ENCODE results near the gene COL3A1.

The COL3A1 gene

DNA sequence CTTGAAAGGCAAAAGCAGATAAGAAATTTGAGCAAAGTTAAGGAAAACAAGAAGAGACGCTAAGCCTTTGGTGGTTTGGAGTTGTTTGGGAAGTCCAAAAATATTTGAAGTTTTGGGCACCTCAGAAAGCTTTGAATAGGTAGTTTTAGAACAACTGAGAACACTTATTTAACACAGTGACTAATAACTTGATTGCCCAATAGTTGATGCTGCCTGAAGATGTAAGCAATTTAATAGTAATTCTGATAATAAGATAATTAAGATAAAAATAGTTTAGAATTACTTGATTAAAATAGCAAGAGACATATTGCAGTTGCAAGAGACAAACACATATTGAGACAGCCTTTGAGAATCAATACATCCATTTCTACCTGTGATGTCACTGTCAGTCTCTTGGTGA, 16.5 kb upstream of the COL3A1 start:
- no peaks in the 10 kb centered on the region for H3K27me3 ChIP-seq (ENCODE audit: insufficient read depth, low read length, poor library complexity, severe bottlenecking)
- H3K9me3 ChIP-seq (ENCODE audit: insufficient read depth, low read depth, low read length) = no peaks in the 10 kb centered on the region
- H4K20me1 ChIP-seq (ENCODE audit: insufficient read depth, low read length, poor library complexity, severe bottlenecking) = no peaks in the 10 kb centered on the region
- no peak overlapping the region for H3K4me2 ChIP-seq (ENCODE audit: low read depth, low read length, poor library complexity, severe bottlenecking)
- H3K4me3 ChIP-seq (ENCODE audit: low read length, poor library complexity, severe bottlenecking) = no peak overlapping the region
- H3F3A ChIP-seq (ENCODE audit: low read depth) = no peaks in the 10 kb centered on the region
- H3K36me3 ChIP-seq (ENCODE audit: insufficient read depth, low read length) = no peaks in the 10 kb centered on the region
- H3K9ac ChIP-seq (ENCODE audit: low read depth, low read length, poor library complexity, severe bottlenecking) = no peak overlapping the region
- no peak overlapping the region for H2AFZ ChIP-seq (ENCODE audit: low read length)
- no peaks in the 10 kb centered on the region for H3K4me1 ChIP-seq (ENCODE audit: insufficient read depth, low read length, poor library complexity, severe bottlenecking)
- no peak for TF ChIP-seq EZH2phosphoT487 (IDR thresholded peaks at IDR 0.05; ENCODE audit: borderline replicate concordance)
- TF ChIP-seq, protein P1, sequence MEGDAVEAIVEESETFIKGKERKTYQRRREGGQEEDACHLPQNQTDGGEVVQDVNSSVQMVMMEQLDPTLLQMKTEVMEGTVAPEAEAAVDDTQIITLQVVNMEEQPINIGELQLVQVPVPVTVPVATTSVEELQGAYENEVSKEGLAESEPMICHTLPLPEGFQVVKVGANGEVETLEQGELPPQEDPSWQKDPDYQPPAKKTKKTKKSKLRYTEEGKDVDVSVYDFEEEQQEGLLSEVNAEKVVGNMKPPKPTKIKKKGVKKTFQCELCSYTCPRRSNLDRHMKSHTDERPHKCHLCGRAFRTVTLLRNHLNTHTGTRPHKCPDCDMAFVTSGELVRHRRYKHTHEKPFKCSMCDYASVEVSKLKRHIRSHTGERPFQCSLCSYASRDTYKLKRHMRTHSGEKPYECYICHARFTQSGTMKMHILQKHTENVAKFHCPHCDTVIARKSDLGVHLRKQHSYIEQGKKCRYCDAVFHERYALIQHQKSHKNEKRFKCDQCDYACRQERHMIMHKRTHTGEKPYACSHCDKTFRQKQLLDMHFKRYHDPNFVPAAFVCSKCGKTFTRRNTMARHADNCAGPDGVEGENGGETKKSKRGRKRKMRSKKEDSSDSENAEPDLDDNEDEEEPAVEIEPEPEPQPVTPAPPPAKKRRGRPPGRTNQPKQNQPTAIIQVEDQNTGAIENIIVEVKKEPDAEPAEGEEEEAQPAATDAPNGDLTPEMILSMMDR (conservative IDR thresholded peaks at IDR 0.05; ENCODE audit: low read length) = no peak
- H3K79me2 ChIP-seq (ENCODE audit: insufficient read depth, low read length) = no peaks in the 10 kb centered on the region
- H3K9me2 ChIP-seq (replicated peaks; ENCODE audit: low read depth, low read length) = no peaks in the 10 kb centered on the region

DNA sequence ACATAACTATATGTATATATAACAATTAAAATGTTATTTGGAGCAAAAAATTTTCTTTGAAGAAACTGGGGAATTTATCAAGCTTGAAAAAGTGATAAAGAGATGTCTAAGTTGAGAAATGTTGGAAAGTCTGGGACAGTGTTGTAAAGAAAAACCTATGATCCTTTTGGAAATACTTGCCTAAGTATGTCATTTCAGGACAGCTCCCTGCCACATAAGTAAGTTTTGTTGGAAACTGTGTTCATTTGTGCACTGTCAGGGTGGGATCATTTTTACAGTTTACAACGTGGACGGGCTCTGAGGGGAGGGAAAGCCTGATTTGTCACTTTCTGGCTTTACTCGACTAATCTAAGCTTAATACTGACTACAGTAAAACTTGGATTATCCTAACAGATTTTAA, 10.4 kb upstream of the COL3A1 start:
- Histone ChIP-seq H3K4me3 (ENCODE audit: low read length, poor library complexity, severe bottlenecking) (no peak overlapping the region), H3K4me1 (ENCODE audit: insufficient read depth, low read length, poor library complexity, severe bottlenecking) (no peaks in the 10 kb centered on the region), H3F3A (ENCODE audit: low read depth) (no peaks in the 10 kb centered on the region), H3K27me3 (ENCODE audit: insufficient read depth, low read length, poor library complexity, severe bottlenecking) (no peaks in the 10 kb centered on the region), H3K79me2 (ENCODE audit: insufficient read depth, low read length) (no peaks in the 10 kb centered on the region), H3K9me2 (replicated peaks; ENCODE audit: low read depth, low read length) (no peaks in the 10 kb centered on the region), H3K4me2 (ENCODE audit: low read depth, low read length, poor library complexity, severe bottlenecking) (no peak overlapping the region), H3K9ac (ENCODE audit: low read depth, low read length, poor library complexity, severe bottlenecking) (no peak overlapping the region), H3K9me3 (ENCODE audit: insufficient read depth, low read depth, low read length) (no peaks in the 10 kb centered on the region), H2AFZ (ENCODE audit: low read length) (no peak overlapping the region), H4K20me1 (ENCODE audit: insufficient read depth, low read length, poor library complexity, severe bottlenecking) (no peaks in the 10 kb centered on the region), H3K36me3 (ENCODE audit: insufficient read depth, low read length) (no peaks in the 10 kb centered on the region)
- TF ChIP-seq, protein P1 (conservative IDR thresholded peaks at IDR 0.05; ENCODE audit: low read length) = no peak
- TF ChIP-seq EZH2phosphoT487 (IDR thresholded peaks at IDR 0.05; ENCODE audit: borderline replicate concordance) = no peak

DNA sequence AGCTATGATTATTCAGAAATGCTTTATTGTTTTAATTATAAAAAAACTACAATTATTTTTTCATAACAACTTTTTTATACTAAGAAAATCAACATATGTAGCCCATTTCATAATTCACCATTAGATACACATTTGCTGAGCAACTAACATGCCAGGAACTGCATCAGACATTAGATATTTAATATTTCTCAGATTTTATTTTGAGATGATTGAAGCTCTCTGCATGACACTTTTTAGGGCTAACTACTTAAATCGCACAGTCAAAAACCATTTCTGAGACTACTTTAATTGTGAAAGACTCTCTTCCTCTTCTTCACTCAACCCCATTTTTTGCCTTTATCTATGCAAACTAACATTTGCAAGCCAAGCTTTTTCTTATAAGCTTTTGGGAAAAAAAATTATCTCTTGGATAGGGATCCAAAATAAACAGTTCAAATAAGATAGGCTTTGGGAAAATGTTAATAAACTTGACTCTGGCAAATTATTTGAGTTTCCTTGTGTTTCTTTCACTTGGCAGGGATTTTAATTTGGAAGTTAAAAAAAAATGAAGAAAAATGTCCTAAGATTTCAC, 9.1 kb upstream of the COL3A1 start:
- Histone ChIP-seq H2AFZ (ENCODE audit: low read length) (no peak overlapping the region), H4K20me1 (ENCODE audit: insufficient read depth, low read length, poor library complexity, severe bottlenecking) (no peaks in the 10 kb centered on the region), H3F3A (ENCODE audit: low read depth) (no peaks in the 10 kb centered on the region), H3K4me2 (ENCODE audit: low read depth, low read length, poor library complexity, severe bottlenecking) (no peak overlapping the region), H3K79me2 (ENCODE audit: insufficient read depth, low read length) (no peaks in the 10 kb centered on the region), H3K36me3 (ENCODE audit: insufficient read depth, low read length) (no peaks in the 10 kb centered on the region), H3K9me2 (replicated peaks; ENCODE audit: low read depth, low read length) (no peaks in the 10 kb centered on the region), H3K9me3 (ENCODE audit: insufficient read depth, low read depth, low read length) (no peaks in the 10 kb centered on the region), H3K4me3 (ENCODE audit: low read length, poor library complexity, severe bottlenecking) (no peak overlapping the region), H3K9ac (ENCODE audit: low read depth, low read length, poor library complexity, severe bottlenecking) (no peak overlapping the region), H3K4me1 (ENCODE audit: insufficient read depth, low read length, poor library complexity, severe bottlenecking) (no peaks in the 10 kb centered on the region), H3K27me3 (ENCODE audit: insufficient read depth, low read length, poor library complexity, severe bottlenecking) (no peaks in the 10 kb centered on the region)
- TF ChIP-seq, protein P1 (conservative IDR thresholded peaks at IDR 0.05; ENCODE audit: low read length) = no peak
- TF ChIP-seq EZH2phosphoT487 (IDR thresholded peaks at IDR 0.05; ENCODE audit: borderline replicate concordance) = no peak

Data from Loucy (cell line).